CD4-positive, alpha-beta T cell treated with Interferon gamma for 1 hour (primary cell): ENCODE data around the gene BRCC3.
"Not testable (repeated sequence)": the region's sequence is repeated elsewhere in the genome, so short reads cannot be mapped to it uniquely, and the experiment has no call there.

ENCODE experiments used
- DNase-seq: peaks from one replicate; pipeline ENCODE4 v3.0.0-alpha.2; 2020

Gene BRCC3

GRCh38 chrX:155061760-155062159, 9.5 kb upstream of the BRCC3 start:
- DNase-seq = no peak

- DNase-seq = no peak
Observed at GRCh38 chrX:155065035-155065734, 6.1 kb upstream of the BRCC3 start.

- DNase-seq = no peak
Observed at GRCh38 chrX:155068165-155068564, 3.1 kb upstream of the BRCC3 start.

- no peak for DNase-seq
Observed at GRCh38 chrX:155069414-155069813, 1.9 kb upstream of the BRCC3 start.

- DNase-seq = no peak
Observed at GRCh38 chrX:155070038-155070437, 1.3 kb upstream of the BRCC3 start.

- DNase-seq = no peak
Observed at GRCh38 chrX:155070663-155070974, 689 bp upstream of the BRCC3 start.

- DNase-seq = no peak
Observed at GRCh38 chrX:155071694-155072280, 479 bp downstream of the BRCC3 start.

GRCh38 chrX:155086202-155086840, 15.0 kb downstream of the BRCC3 start:
- peak; percentile 5 for DNase-seq

GRCh38 chrX:155086961-155087735, 15.8 kb downstream of the BRCC3 start:
- DNase-seq = no peak

- no peak for DNase-seq
Observed at GRCh38 chrX:155094468-155095061, 23.3 kb downstream of the BRCC3 start.

GRCh38 chrX:155105919-155106318, 34.6 kb downstream of the BRCC3 start:
- no peak for DNase-seq

- no peak for DNase-seq
Observed at GRCh38 chrX:155108427-155108826, 37.1 kb downstream of the BRCC3 start.

GRCh38 chrX:155112171-155112570, 40.9 kb downstream of the BRCC3 start:
- no peak for DNase-seq

GRCh38 chrX:155113097-155113496, 41.8 kb downstream of the BRCC3 start:
- DNase-seq = no peak

- no peak for DNase-seq
Observed at GRCh38 chrX:155115174-155115819, 44.0 kb downstream of the BRCC3 start.

GRCh38 chrX:155127465-155127864, 56.2 kb downstream of the BRCC3 start:
- no peak for DNase-seq

GRCh38 chrX:155127940-155128339, 56.6 kb downstream of the BRCC3 start:
- no peak for DNase-seq

- DNase-seq = no peak
Observed at GRCh38 chrX:155132110-155132509, 60.8 kb downstream of the BRCC3 start.

GRCh38 chrX:155134255-155134654, 62.9 kb downstream of the BRCC3 start:
- DNase-seq = no peak

GRCh38 chrX:155143959-155144548, 72.7 kb downstream of the BRCC3 start:
- DNase-seq = no peak

- no peak for DNase-seq
Observed at GRCh38 chrX:155144926-155145325, 73.6 kb downstream of the BRCC3 start.

GRCh38 chrX:155147612-155148011, 76.3 kb downstream of the BRCC3 start:
- DNase-seq = not testable (repeated sequence)
